Neutrophil (primary cell): ENCODE results near the gene LRCOL1.

Experiments used
- H3K27ac ChIP-seq: fragments of 200-600 bp; sonication (generic); 2 replicates; pipeline ENCODE4 v1.5.1; 2016; ENCODE audit warnings: mild to moderate bottlenecking, moderate library complexity
- H3K27me3 ChIP-seq: fragments of 200-600 bp; sonication (generic); 2 replicates; pipeline ENCODE4 v1.6.0; 2016; ENCODE audit warnings: mild to moderate bottlenecking
- H3K36me3 ChIP-seq: fragments of 200-600 bp; sonication (generic); 2 replicates; pipeline ENCODE4 v1.5.1; 2017
- H3K4me1 ChIP-seq, 2 experiments: fragments of 200-600 bp in 1 of 2; sonication (generic) in 1 of 2; 1 replicate in 1 of 2; 2 replicates in 1 of 2; pipeline versions ENCODE4 v1.5.1 to v1.6.1; 2013 to 2016; ENCODE audit warnings: low read depth in 1 of 2, low read length in 1 of 2, mild to moderate bottlenecking in 1 of 2, moderate library complexity in 1 of 2; ENCODE audit not compliant: control insufficient read depth in 1 of 2, insufficient read depth in 1 of 2
- H3K4me3 ChIP-seq, 2 experiments: fragments of 200-600 bp in 1 of 2; sonication (generic) in 1 of 2; 1 replicate in 1 of 2; 2 replicates in 1 of 2; pipeline ENCODE4 v1.5.1; 2013 to 2016; ENCODE audit warnings: low read depth in 1 of 2, low read length in 1 of 2, mild to moderate bottlenecking in 1 of 2, moderate library complexity in 1 of 2
- H3K9me3 ChIP-seq: fragments of 200-600 bp; sonication (generic); 2 replicates; pipeline ENCODE4 v1.5.1; 2016
- TF ChIP-seq, protein P1 (sequence below): fragments of 200-600 bp; sonication (generic); IDR thresholded peaks from 2 replicates; pipeline ENCODE4 v1.5.1; 2016; ENCODE audit warnings: antibody characterized with exemption

The LRCOL1 gene

DNA sequence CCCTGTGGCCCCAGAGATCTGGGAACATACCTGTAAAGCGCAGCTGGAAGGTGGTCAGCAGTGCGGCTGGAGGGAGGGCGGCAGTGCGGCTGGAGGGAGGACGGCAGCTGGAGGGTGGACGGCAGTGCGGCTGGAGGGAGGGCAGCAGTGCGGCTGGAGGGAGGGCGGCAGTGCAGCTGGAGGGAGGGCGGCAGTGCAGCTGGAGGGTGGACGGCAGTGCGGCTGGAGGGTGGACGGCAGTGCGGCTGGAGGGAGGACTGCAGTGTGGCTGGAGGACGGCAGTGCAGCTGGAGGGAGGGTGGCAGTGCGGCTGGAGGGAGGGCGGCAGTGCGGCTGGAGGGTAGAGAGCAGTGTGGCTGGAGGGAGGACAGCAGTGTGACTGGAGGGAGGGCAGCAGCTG is 23.5 kb downstream of the LRCOL1 start:
- H3K4me3 ChIP-seq, result no peak overlapping the region
- no peaks in the 10 kb centered on the region for H3K4me1 ChIP-seq
- peaks cover 9% of the 10 kb centered on the region for H3K36me3 ChIP-seq
- H3K9me3 ChIP-seq, result no peaks in the 10 kb centered on the region
- no peak overlapping the region for H3K27ac ChIP-seq
- TF ChIP-seq, protein P1, sequence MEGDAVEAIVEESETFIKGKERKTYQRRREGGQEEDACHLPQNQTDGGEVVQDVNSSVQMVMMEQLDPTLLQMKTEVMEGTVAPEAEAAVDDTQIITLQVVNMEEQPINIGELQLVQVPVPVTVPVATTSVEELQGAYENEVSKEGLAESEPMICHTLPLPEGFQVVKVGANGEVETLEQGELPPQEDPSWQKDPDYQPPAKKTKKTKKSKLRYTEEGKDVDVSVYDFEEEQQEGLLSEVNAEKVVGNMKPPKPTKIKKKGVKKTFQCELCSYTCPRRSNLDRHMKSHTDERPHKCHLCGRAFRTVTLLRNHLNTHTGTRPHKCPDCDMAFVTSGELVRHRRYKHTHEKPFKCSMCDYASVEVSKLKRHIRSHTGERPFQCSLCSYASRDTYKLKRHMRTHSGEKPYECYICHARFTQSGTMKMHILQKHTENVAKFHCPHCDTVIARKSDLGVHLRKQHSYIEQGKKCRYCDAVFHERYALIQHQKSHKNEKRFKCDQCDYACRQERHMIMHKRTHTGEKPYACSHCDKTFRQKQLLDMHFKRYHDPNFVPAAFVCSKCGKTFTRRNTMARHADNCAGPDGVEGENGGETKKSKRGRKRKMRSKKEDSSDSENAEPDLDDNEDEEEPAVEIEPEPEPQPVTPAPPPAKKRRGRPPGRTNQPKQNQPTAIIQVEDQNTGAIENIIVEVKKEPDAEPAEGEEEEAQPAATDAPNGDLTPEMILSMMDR, result no peak
- H3K27me3 ChIP-seq, result peaks cover 19% of the 10 kb centered on the region

DNA sequence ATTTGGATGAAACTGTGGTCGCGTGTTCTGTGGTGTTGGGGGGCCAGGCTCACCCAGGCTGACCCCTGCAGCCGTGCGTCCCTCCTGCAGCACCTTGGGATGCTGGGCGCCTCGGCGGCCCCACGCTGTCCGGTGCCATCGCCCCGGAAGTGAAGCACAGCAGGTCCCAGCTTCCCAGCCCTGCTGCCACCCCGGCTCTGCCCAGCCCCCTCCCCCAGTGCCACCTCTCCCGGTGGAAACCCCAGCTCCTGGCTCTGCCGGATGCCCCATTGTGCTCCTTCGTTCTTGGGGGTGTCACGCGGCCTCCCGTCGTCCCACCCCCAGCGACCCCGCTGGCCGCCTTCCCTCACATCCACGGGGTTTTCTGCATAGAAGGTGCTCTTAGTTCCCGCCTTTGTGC is 25.2 kb downstream of the LRCOL1 start:
- H3K27ac ChIP-seq, result no peak overlapping the region
- no peaks in the 10 kb centered on the region for H3K4me1 ChIP-seq
- H3K9me3 ChIP-seq, result no peaks in the 10 kb centered on the region
- H3K4me3 ChIP-seq, result no peak overlapping the region
- H3K27me3 ChIP-seq, result peaks cover 18% of the 10 kb centered on the region
- TF ChIP-seq, protein P1, result no peak
- H3K36me3 ChIP-seq, result peaks cover 26% of the 10 kb centered on the region

DNA sequence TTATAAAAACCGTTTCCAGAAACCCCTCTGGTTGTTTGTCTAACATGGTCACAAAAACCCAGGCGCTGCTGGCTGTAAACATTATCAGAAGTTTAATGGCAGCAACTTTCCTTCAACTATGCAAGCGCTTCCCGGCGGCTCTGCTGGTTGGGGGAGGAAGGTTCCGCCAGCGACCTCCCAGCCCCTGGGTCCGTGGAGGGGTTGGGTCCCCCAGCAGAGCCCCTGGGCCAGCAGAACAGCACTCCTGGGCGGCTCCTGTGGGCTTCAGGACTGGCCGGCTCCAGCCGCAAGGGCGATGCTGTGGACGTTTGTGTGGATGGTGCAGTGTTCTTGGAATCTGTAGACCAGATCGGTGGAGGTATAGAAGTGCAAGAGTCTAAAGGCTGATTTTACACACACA is 26.0 kb downstream of the LRCOL1 start:
- H3K27me3 ChIP-seq, result peaks cover 10% of the 10 kb centered on the region
- H3K4me3 ChIP-seq, result no peak overlapping the region
- H3K27ac ChIP-seq, result no peak overlapping the region
- no peaks in the 10 kb centered on the region for H3K4me1 ChIP-seq
- H3K36me3 ChIP-seq, result peaks cover 27% of the 10 kb centered on the region
- no peaks in the 10 kb centered on the region for H3K9me3 ChIP-seq
- TF ChIP-seq, protein P1, result no peak

DNA sequence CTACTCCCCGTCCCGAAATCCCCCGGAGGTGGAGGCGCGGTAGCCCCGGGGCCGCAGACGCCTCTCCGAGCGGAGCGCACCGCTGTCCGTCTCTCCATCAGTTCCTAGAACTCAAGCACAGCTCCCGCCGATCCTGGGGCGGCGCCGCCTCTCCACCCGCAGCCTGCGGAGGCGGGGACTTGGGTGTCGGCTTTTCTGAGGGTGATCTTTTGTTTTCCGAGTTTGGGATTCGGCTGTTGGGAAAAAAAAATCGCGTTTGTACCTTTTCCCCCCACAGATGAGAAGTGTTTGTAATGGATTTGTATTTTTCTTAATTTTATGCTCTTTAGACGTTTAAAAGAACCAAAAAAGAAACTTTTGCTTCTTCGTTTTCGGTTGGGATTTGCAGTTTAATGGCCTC is 26.6 kb downstream of the LRCOL1 start:
- H3K36me3 ChIP-seq, result peaks cover 34% of the 10 kb centered on the region
- H3K9me3 ChIP-seq, result no peaks in the 10 kb centered on the region
- no peaks in the 10 kb centered on the region for H3K4me1 ChIP-seq
- H3K27ac ChIP-seq, result no peak overlapping the region
- no peak overlapping the region for H3K4me3 ChIP-seq
- peaks cover 3% of the 10 kb centered on the region for H3K27me3 ChIP-seq
- TF ChIP-seq, protein P1, result no peak

DNA sequence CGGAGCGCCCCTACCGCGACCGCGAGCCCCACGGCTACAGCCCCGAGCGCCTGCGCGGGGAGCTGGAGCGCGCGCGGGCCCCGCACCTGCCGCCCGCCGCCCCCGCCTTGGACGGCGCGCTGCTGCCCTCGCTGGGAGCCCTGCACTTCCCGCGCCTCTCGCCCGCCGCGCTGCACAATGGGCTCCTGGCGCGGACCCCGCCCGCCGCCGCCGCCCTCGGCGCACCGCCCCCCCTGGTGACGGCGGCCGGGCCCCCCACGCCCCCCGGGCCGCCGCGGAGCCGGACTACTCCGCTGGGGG is 27.0 kb downstream of the LRCOL1 start:
- H3K4me1 ChIP-seq, result no peaks in the 10 kb centered on the region
- TF ChIP-seq, protein P1, result no peak

More for the DNA sequence above, 27.0 kb downstream of the LRCOL1 start:
- Histone ChIP-seq H3K27ac (no peak overlapping the region), H3K36me3 (peaks cover 38% of the 10 kb centered on the region), H3K9me3 (no peaks in the 10 kb centered on the region), H3K4me3 (no peak overlapping the region), H3K27me3 (no peaks in the 10 kb centered on the region)
